ENCODE results near the gene ABCA4.

- TF ChIP-seq CTCF (IDR thresholded peaks at IDR 0.05) (no peak), POLR2A (IDR thresholded peaks at IDR 0.05) (no peak), POLR2AphosphoS5 (IDR thresholded peaks at IDR 0.05) (no peak)
Measured at GRCh38 chr1:94093396-94093795, 27.6 kb downstream of the ABCA4 start.
